A549 treated with CORT108297 at 1 μM for 4 hours (cell line): ENCODE data around the gene RHBDF2. TPM values are rescaled to one million over a fixed set of nuclear protein-coding genes. Genes with fewer than 3 reads are reported as not detected.

Source experiments
- total RNA-seq: library from RNA; stranded (reverse); fragments of 200-300 nt; extraction: Qiagen RNA extraction; gene quantifications from 5 replicates; pipeline ENCODE4 v1.2.3, GENCODE V29; 2022

RHBDF2 gene
- 55.1 to 74.7 TPM (median 68.7 TPM) in 5 replicates for total RNA-seq

DNA sequence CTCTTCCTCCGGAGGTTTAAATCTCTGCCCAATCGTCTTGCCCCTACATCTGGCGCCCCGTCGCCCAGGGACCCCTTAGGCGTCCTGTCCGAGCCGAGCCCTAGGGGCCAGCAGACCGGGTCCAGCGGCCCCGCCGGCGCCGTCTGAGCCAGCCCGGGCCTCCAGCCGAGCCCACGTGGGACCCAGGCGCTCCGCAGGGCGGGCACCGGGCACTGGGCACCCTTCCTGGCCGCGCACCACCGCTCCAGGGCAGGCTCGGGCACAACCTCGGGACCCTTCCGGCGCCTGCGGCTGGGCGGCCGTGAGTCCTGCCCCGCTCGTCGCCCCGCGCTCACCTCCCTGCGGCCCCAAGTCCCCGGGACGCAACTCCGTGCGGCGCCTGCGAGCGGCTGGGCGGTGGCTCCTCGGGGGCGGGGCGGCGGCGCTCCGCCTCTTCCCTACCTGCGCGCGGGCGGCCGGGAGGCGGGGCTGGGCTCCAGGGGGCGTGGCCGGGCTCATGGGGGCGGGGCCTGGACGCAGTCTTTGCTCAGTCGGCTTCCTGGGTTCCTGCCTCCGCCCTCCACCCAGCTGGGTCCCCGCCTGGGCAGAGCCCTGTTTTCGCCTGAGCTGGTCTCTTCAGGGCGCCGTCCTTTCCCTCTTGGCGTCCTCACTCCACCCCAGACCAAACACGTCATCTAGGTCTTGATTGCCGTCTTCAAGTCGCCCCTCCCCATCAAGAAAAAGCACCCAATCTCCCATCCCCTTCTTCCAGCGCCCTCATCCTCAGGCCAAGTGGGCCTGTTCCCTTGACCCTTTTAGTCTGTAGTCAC, at the start of gene RHBDF2:
Gene RHBDF2, minus strand, starts transcription at position 406 of the 809 bp plus-strand sequence. CDS start 19,899 bp downstream, outside the sequence.

DNA sequence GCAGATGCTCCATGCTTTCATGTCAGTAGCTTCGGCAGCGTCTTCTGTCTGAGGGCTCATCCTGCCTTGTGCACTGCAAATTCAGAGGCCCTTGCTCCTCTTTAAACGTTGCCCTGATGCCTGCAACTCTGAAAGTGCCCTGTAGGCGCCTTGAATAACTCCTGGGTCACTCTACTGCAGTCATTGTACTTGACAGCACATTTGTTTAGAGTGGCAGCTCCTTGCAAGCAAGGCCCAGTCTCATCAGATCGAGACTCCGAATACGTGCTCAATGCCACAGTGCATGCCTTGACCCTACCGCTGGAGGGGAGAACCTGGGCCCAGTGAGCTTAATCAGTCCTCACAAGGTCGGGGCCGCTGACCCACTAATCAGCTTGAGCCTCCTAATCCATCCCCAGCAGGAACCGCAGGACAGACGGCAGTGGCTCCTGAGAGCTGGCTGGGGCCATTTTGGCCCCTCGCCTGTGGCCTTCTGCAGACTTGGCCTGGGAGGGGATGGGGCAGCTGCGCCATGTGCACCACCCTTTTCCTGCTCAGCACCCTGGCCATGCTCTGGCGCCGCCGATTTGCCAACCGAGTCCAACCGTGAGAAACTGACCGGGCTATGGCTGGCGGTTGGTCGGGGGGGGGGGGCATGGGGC, 38.5 kb upstream of the RHBDF2 start, which contains the start of gene PRCD:
Gene PRCD, plus strand, starts transcription at position 414 of the 641 bp plus-strand sequence. Its CDS starts 98 bp downstream, at position 512.

DNA sequence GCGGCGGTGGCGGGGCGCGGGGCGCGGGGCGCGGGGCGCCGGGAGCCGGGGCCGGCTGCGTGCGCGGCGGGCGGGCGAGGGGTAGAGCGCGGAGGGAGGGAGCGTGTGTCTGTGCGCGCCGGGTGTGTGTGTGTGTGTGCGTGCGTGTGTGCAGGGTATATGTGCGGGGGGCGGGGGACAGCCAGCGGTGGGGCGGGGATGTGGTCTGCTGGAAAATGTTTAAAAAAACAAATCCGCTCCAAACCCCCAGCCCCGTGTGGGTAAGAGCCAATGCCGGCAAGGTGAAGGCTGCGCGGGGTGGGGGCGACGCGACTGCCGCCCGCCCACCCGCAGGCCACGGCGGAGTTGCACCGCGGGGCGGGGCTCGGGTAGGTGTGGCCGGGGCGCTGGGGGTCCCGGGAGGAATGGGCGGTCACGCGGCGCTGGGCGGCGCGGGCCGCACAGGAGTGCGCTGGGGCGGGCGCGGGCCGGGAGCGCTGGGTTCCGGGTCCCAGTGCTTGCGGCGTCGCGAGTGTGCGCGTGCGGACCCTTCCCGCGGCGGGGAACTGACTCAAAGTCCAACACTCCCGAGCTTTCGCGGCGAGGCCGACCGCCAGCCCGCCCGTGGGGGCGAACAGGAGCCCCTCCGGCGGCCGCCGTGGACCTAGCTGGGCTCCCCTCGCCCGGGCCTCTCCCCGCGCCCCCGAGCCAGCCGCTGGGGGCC, 36.5 kb upstream of the RHBDF2 start, which contains the start of gene CYGB:
Gene CYGB, minus strand, starts transcription at position 132 of the 703 bp plus-strand sequence. CDS start 167 bp downstream, outside the sequence.

DNA sequence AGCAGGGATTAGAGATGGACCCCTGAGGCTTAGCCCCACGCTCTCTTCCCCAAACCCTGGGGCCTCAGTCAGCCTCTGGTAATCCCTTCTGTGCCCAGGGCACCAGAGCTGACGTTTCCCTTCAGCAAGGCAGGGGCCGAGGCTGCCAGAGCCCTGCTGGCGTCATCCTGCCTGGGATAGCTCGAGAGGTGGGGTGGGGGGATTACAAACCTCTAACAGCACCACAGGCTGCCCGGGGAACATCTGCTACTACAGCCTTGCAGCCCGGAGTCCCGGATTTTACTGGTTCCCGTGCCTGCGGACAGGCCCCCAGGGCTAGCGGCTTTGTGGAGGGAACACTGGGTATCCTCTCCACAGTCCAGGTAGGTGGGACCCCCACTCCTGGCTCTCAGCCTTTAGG, 33.9 kb downstream of the RHBDF2 start, which contains the start of gene AANAT:
Gene AANAT, plus strand, starts transcription at position 238 of the 400 bp plus-strand sequence. CDS start 1,144 bp downstream, outside the sequence.

DNA sequence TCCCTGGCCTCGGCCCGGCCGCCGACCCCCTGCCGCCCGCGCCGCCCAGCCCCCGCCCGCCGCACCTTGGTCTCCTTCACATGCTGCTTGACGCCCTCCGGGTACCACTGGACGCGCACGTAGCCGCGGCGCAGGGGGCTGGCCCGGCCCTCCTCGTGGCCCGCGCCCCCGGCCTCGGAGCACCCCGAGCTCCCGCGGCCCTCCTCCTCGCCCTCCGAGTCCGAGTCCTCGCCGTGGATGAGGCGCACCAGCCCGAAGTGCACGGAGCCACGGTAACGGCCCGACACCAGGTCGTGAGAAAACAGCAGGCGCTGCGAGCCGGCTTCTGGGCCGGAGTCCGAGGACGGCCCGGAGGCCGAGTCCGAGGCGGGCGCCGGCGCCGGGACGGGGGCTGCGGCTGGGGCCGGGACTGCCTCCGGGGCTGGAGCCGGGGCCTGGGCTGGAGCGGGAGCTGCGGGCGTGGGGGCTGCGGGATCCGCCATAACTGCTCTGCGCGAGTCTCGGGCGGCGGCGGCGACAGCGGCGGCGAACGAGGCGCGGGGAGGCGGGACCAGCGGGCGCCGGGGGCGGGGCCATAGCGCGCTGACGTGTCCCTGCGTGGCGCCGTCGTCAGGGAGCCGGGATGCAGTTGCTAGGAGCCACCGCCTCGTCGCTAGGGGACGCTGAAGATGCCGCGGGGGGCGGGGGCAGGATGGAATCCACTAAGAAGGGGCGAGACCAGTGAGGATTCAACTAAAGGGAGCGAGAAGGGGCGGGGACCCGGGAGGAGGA, 48.4 kb downstream of the RHBDF2 start, which contains the start of gene UBE2O:
Gene UBE2O, minus strand, starts transcription at position 493 of the 771 bp plus-strand sequence. Its CDS starts 11 bp downstream, at position 482.

Other genes starting within 250 kb of the RHBDF2 start
- 43.1 to 93.0 TPM (median 88.6 TPM) in 5 replicates for gene UBALD2, start 236.1 kb downstream of the RHBDF2 start, total RNA-seq
- 0.83 to 1.7 TPM (median 1.2 TPM) in 5 replicates for gene QRICH2, start 193.1 kb downstream of the RHBDF2 start, total RNA-seq
- 53.3 to 68.3 TPM (median 63.3 TPM) in 5 replicates for gene PRPSAP1, start 147.5 kb downstream of the RHBDF2 start, total RNA-seq
- 41.3 to 64.7 TPM (median 57.3 TPM) in 5 replicates for gene SPHK1, start 116.8 kb downstream of the RHBDF2 start, total RNA-seq
- 26.0 to 35.9 TPM (median 34.4 TPM) in 5 replicates for gene UBE2O, start 48.3 kb downstream of the RHBDF2 start, total RNA-seq
- 0.15 to 0.33 TPM (median 0.22 TPM) in 5 replicates for gene AANAT, start 33.8 kb downstream of the RHBDF2 start, total RNA-seq
- 0.91 to 1.8 TPM (median 1.1 TPM) in 5 replicates for gene CYGB, start 36.3 kb upstream of the RHBDF2 start, total RNA-seq
- 0.22 TPM in 1 of 5 replicates, not detected in the others for gene PRCD, start 38.6 kb upstream of the RHBDF2 start, total RNA-seq
- 0.31 to 0.87 TPM (median 0.51 TPM) in 5 replicates for gene ST6GALNAC2, start 84.4 kb upstream of the RHBDF2 start, total RNA-seq
- gene ST6GALNAC1, start 142.3 kb upstream of the RHBDF2 start, total RNA-seq, result 0.14 to 0.41 TPM (median 0.16 TPM) in 5 replicates
- 58.7 to 67.8 TPM (median 65.0 TPM) in 5 replicates for gene MXRA7, start 209.5 kb upstream of the RHBDF2 start, total RNA-seq
- gene JMJD6, start 225.2 kb upstream of the RHBDF2 start, total RNA-seq, result 76.7 to 84.3 TPM (median 78.3 TPM) in 5 replicates
- 60.8 to 65.2 TPM (median 61.7 TPM) in 5 replicates for gene METTL23, start 225.4 kb upstream of the RHBDF2 start, total RNA-seq
- 373 to 475 TPM (median 454 TPM) in 5 replicates for gene SRSF2, start 235.9 kb upstream of the RHBDF2 start, total RNA-seq
- gene MFSD11, start 236.7 kb upstream of the RHBDF2 start, total RNA-seq, result 19.6 to 24.0 TPM (median 21.0 TPM) in 5 replicates